Measurements from ENCODE around the gene LCE3B.

GRCh38 chr1:152596986-152597385 is 16.6 kb upstream of the LCE3B start:
- TF ChIP-seq CTCF (IDR thresholded peaks at IDR 0.05) (no peak), POLR2A (IDR thresholded peaks at IDR 0.05) (no peak)
